K562 (cell line): ENCODE measurements around the gene PREX1. TPM values are rescaled to one million over a fixed set of nuclear protein-coding genes. Genes with fewer than 3 reads are reported as not detected.
A peak's percentile ranks its signal among the peaks of the same experiment; 100 is the strongest.

Experiments used
- ATAC-seq: fragments of 200-7000 bp; cut with Tn5 transposase; 3 replicates; pipeline ENCODE4 v1.9.1; 2020; ENCODE audit warnings: moderate library complexity
- BruUV-seq: library from RNA; stranded (reverse); fragments of 400-500 nt; replicated peaks from 2 replicates; lab custom pipeline; 2021; lab: Mats Ljungman, UMichigan
- CTCF ChIA-PET: fragments of 300-600 bp; formaldehyde crosslinking; extraction: SDS; loops from one replicate; lab custom pipeline; 2021; ENCODE audit warnings: low intra/inter-chr PET ratio; lab: Yijun Ruan, JAX
- POLR2A ChIA-PET: fragments of 300-600, 350-650 bp; sonication (Branson Sonifier 250); formaldehyde crosslinking; extraction: SDS; loops from one replicate; lab custom pipeline; 2021; ENCODE audit warnings: antibody characterized with exemption, inconsistent platforms; lab: Yijun Ruan, JAX
- DNase-seq, 4 experiments: peaks; one replicate each; pipeline versions ENCODE4 v3.0.0 to v3.0.0-alpha.2; 2011 to 2018; ENCODE audit warnings: low spot score in 3 of 4, mixed read lengths in 3 of 4; ENCODE audit errors: extremely low read depth in 1 of 4
- FAIRE-seq: peaks from 2 replicates; lab custom pipeline; 2011; peaks lifted over from hg19 to GRCh38; lab: Jason Lieb, UNC
- H2AFZ ChIP-seq: 2 replicates; pipeline ENCODE4 v1.6.0; 2011; ENCODE audit warnings: low read depth, low read length, control low read depth, inconsistent platforms
- H3K27ac ChIP-seq: fragments of 200-600 bp; 3 replicates; pipeline ENCODE4 v1.8.0; 2011; ENCODE audit warnings: low read depth, mild to moderate bottlenecking, control low read depth, inconsistent platforms, low read length, moderate library complexity, mixed read lengths; ENCODE audit errors: extremely low read depth
- H3K27me3 ChIP-seq, 2 experiments: fragments of 300-600 bp in 1 of 2; 2 replicates in 1 of 2; 3 replicates in 1 of 2; pipeline versions ENCODE4 v1.6.0 to v1.8.0; 2011; ENCODE audit warnings: inconsistent platforms in 2 of 2, low read length in 2 of 2, mild to moderate bottlenecking in 1 of 2, mixed read lengths in 1 of 2, moderate library complexity in 1 of 2; ENCODE audit not compliant: control insufficient read depth in 2 of 2, insufficient read depth in 2 of 2
- H3K36me3 ChIP-seq: fragments of 300-600 bp; 3 replicates; pipeline ENCODE4 v1.8.0; 2011; ENCODE audit warnings: mild to moderate bottlenecking, low read length, inconsistent platforms; ENCODE audit not compliant: control insufficient read depth, insufficient read depth
- H3K4me1 ChIP-seq, 2 experiments: fragments of 200-600 bp in 1 of 2; replicated peaks in 1 of 2; 2 replicates in 1 of 2; 3 replicates in 1 of 2; pipeline versions ENCODE4 v1.5.1 to v1.8.0; 2011; ENCODE audit warnings: inconsistent platforms in 2 of 2, low read length in 2 of 2, mild to moderate bottlenecking in 1 of 2, mixed read lengths in 1 of 2, moderate library complexity in 1 of 2; ENCODE audit not compliant: control insufficient read depth in 2 of 2, insufficient read depth in 2 of 2
- H3K4me2 ChIP-seq: 2 replicates; pipeline ENCODE4 v1.6.1; 2011; ENCODE audit warnings: low read length, control low read depth, inconsistent platforms, mixed read lengths; ENCODE audit not compliant: insufficient read depth
- H3K4me3 ChIP-seq: fragments of 200-600 bp; sonication (generic), shearing (Covaris generic); 2 replicates; pipeline ENCODE4 v1.5.1; 2016; ENCODE audit warnings: control low read depth, inconsistent platforms
- H3K79me2 ChIP-seq: fragments of 200-600 bp; 3 replicates; pipeline ENCODE4 v1.8.0; 2011; ENCODE audit warnings: low read length, inconsistent platforms; ENCODE audit not compliant: control insufficient read depth, insufficient read depth
- H3K9ac ChIP-seq, 2 experiments: 2 replicates each; pipeline versions ENCODE4 v1.6.0 to v1.6.1; 2011; ENCODE audit warnings: low read depth in 2 of 2, low read length in 2 of 2, control low read depth in 1 of 2, inconsistent platforms in 1 of 2, mild to moderate bottlenecking in 1 of 2, mixed read lengths in 1 of 2; ENCODE audit not compliant: insufficient read depth in 1 of 2
- H3K9me1 ChIP-seq: one replicate; pipeline ENCODE4 v1.6.0; 2011; ENCODE audit warnings: inconsistent platforms, mild to moderate bottlenecking, low read length, moderate library complexity; ENCODE audit not compliant: control insufficient read depth, insufficient read depth
- H3K9me3 ChIP-seq: replicated peaks from 2 replicates; pipeline ENCODE4 v1.5.1; 2011; ENCODE audit warnings: low read depth, low read length, inconsistent platforms; ENCODE audit not compliant: control insufficient read depth, insufficient read depth
- H4K20me1 ChIP-seq: replicated peaks from 2 replicates; pipeline ENCODE4 v1.6.1; 2011; ENCODE audit warnings: low read length, inconsistent platforms, mixed read lengths; ENCODE audit not compliant: control insufficient read depth, insufficient read depth
- BCOR ChIP-seq: fragments of 450-650 bp; IDR thresholded peaks from 2 replicates; pipeline ENCODE4 v1.6.1; 2016
- ELF4 ChIP-seq: fragments of 450-650 bp; formaldehyde crosslinking; IDR thresholded peaks from 2 replicates; pipeline ENCODE4 v1.4.0; 2022; ENCODE audit warnings: missing genetic modification characterization
- MCM2 ChIP-seq: fragments of 450-650 bp; IDR thresholded peaks from 2 replicates; pipeline ENCODE4 v1.6.1; 2017; ENCODE audit warnings: low read depth, mild to moderate bottlenecking
- RBM25 ChIP-seq: fragments of 200-400 bp; formaldehyde crosslinking; IDR thresholded peaks from 2 replicates; pipeline ENCODE4 v1.6.1; 2018; ENCODE audit warnings: low read length, low read depth, moderate library complexity; ENCODE audit not compliant: severe bottlenecking
- RCOR1 ChIP-seq, 2 experiments: IDR thresholded peaks; 2 replicates each; pipeline ENCODE4 v1.6.1; 2012; ENCODE audit warnings: low read depth in 2 of 2, low read length in 2 of 2, borderline replicate concordance in 1 of 2, improper control_type of control experiment in 1 of 2
- SIX5 ChIP-seq, 2 experiments: IDR thresholded peaks; 2 replicates each; pipeline ENCODE4 v1.6.1; 2011; ENCODE audit warnings: low read length in 2 of 2, borderline replicate concordance in 1 of 2, low read depth in 1 of 2, mild to moderate bottlenecking in 1 of 2, moderate library complexity in 1 of 2; ENCODE audit not compliant: insufficient read depth in 1 of 2
- SMARCA5 ChIP-seq: fragments of 450-650 bp; IDR thresholded peaks from 2 replicates; pipeline ENCODE4 v1.6.1; 2016
- ZC3H11A ChIP-seq: IDR thresholded peaks from 2 replicates; pipeline ENCODE4 v1.6.1; 2012; ENCODE audit warnings: low read depth, low read length, improper control_type of control experiment
- ZFP36 ChIP-seq: fragments of 150-350 bp; IDR thresholded peaks from 2 replicates; pipeline ENCODE4 v1.6.1; 2018; ENCODE audit warnings: low read length, low read depth; ENCODE audit not compliant: partially characterized antibody
- WGBS: fragments of 100-300 bp; shearing (Covaris generic); methylation state at CpG from one replicate; pipeline ENCODE4 v1.1.6; 2016; ENCODE audit warnings: low coverage, mixed read lengths; ENCODE audit not compliant: insufficient coverage; ENCODE audit errors: missing lambda C conversion rate; 5-methylcytosine and 5-hydroxymethylcytosine counted together
- in situ Hi-C: fragments of 300-500 bp; cut with MboI; formaldehyde crosslinking; loops from 4 replicates; pipeline ENCODE4 v1.15.0; 2018; ENCODE audit warnings: inconsistent platforms, mixed read lengths
- intact Hi-C: fragments of 100-400 bp; cut with micrococcal nuclease; formaldehyde crosslinking; loops from 2 replicates; pipeline ENCODE4 v1.14.2; 2022
- polyA plus RNA-seq, 8 experiments: library from polyadenylated mRNA; depleted of rRNA in 4 of 8; stranded (reverse) in 5 of 8; unstranded in 3 of 8; fragments of >200 nt; fragmentation: Nextera tagmentation in 2 of 8; fragmentation: Illumina TruSeq in 1 of 8; extraction: Ambion mirVana in 2 of 8; extraction: Trizol in 1 of 8; gene quantifications; 2 replicates each; pipeline versions ENCODE4 v1.2.1 to v1.2.3, GENCODE V29; 2011 to 2014; ENCODE audit warnings: inconsistent platforms in 1 of 8, missing spikeins in 1 of 8
- total RNA-seq, 7 experiments: library from RNA; depleted of rRNA in 6 of 7; stranded (reverse); fragments of >200 nt in 6 of 7; fragmentation: Illumina TruSeq in 2 of 7; extraction: Trizol in 2 of 7; gene quantifications; 2 replicates each; pipeline versions ENCODE4 v1.2.1 to v1.2.3, GENCODE V29; 2011 to 2021; ENCODE audit warnings: low replicate concordance in 1 of 7

The PREX1 gene
- total and polyA plus RNA-seq, 9 of the 15 experiments (the other 6 are each of a cell fraction or from before 2014, with no cell fraction given), result 0.37 to 10.4 (median 4.8) TPM

DNA sequence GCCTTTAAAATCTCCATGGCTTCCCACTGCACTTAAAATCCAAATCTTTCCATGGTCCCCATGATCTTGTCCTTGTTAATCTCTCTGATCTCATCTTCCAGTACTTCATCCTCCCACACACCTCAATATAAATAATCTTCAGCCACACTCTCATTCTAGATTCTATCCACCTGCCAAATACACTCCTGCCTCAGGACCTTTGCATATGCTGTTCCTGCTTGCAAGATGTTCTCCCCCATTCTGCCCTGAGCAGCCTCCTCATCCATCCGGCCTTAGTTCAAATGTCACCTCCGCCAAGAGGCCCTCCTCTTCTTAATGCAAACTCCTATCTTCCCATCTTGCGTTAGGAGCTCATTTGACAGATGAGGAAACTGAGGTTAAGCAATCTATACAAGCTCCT lies 77.4 kb downstream of the PREX1 start:
- 35% methylated on average over 3 of the region's 3 CpGs for WGBS
- no peak for DNase-seq
- BruUV-seq, result no TSS peak
- no peak for ATAC-seq
- peaks cover 0 to 9% of the 10 kb centered on the region in 2 experiments; a peak in 1 of 5 replicates for H3K4me1 ChIP-seq
- no peak overlapping the region for H3K9ac ChIP-seq
- H2AFZ ChIP-seq, result no peak overlapping the region
- no peaks in the 10 kb centered on the region; a peak in 1 of 5 replicates for H3K27me3 ChIP-seq
- H3K4me2 ChIP-seq, result no peak overlapping the region
- H3K9me1 ChIP-seq, result no peaks in the 10 kb centered on the region
- H3K79me2 ChIP-seq, result no peaks in the 10 kb centered on the region
- no peak overlapping the region for H3K27ac ChIP-seq
- no peaks in the 10 kb centered on the region for H4K20me1 ChIP-seq
- TF ChIP-seq ZC3H11A, result no peak
- peak; percentile 54; the same call in 1 of the 2 replicates for TF ChIP-seq SMARCA5
- no peak for TF ChIP-seq SIX5 (IDR thresholded peaks at IDR 0.05; ENCODE audit: borderline replicate concordance in 1 of 2, insufficient read depth in 1 of 2, low read depth in 1 of 2, low read length in 2 of 2)
- peak; percentile 76 for TF ChIP-seq BCOR
- TF ChIP-seq MCM2, result no peak
- TF ChIP-seq RBM25, result peak; percentile 42
- no peak for TF ChIP-seq ELF4
- TF ChIP-seq RCOR1 (IDR thresholded peaks at IDR 0.05; ENCODE audit: borderline replicate concordance in 1 of 2, low read depth in 2 of 2, low read length in 2 of 2), result peak in 1 of 2 experiments; percentile 32; a peak in 1 of 4 replicates
- TF ChIP-seq ZFP36, result peak; percentile 25
- intact Hi-C loops, result no loop called here
- no peak for FAIRE-seq
- in situ Hi-C loops, result no loop called here
- ChIA-PET CTCF (interaction anchor here (0.6 kb wide), 1 partner anchor 1071 kb away, joined by 3 read pairs; no protein-coding TSS in a partner anchor), POLR2A (interaction anchor here (0.8 kb wide), 1 partner anchor 11 kb away, joined by 4 read pairs; no protein-coding TSS in a partner anchor)
- no peaks in the 10 kb centered on the region for H3K36me3 ChIP-seq
- no peak overlapping the region for H3K4me3 ChIP-seq
- H3K9me3 ChIP-seq, result no peaks in the 10 kb centered on the region
